Breast epithelium (tissue), 3 donors: ENCODE results near the gene CST4.

Experiments used
- POLR2A ChIP-seq: fragments of 450-650 bp; IDR thresholded peaks from one replicate; pipeline ENCODE4 v1.6.1; 2016; ENCODE audit warnings: antibody characterized with exemption, mild to moderate bottlenecking, moderate library complexity
- TF ChIP-seq, protein P1 (sequence below), 3 donors: fragments of 450-650 bp; IDR thresholded peaks; one replicate each; pipeline ENCODE4 v1.5.1; 2016 to 2017; ENCODE audit warnings: antibody characterized with exemption in 3 of 3, mild to moderate bottlenecking in 3 of 3, moderate library complexity in 3 of 3

GRCh38 chr20:23680146-23680545 is 8.7 kb downstream of the CST4 start:
- TF ChIP-seq, protein P1, sequence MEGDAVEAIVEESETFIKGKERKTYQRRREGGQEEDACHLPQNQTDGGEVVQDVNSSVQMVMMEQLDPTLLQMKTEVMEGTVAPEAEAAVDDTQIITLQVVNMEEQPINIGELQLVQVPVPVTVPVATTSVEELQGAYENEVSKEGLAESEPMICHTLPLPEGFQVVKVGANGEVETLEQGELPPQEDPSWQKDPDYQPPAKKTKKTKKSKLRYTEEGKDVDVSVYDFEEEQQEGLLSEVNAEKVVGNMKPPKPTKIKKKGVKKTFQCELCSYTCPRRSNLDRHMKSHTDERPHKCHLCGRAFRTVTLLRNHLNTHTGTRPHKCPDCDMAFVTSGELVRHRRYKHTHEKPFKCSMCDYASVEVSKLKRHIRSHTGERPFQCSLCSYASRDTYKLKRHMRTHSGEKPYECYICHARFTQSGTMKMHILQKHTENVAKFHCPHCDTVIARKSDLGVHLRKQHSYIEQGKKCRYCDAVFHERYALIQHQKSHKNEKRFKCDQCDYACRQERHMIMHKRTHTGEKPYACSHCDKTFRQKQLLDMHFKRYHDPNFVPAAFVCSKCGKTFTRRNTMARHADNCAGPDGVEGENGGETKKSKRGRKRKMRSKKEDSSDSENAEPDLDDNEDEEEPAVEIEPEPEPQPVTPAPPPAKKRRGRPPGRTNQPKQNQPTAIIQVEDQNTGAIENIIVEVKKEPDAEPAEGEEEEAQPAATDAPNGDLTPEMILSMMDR (IDR thresholded peaks at IDR 0.05) = no peak
- no peak for TF ChIP-seq POLR2A
